Neural cell (in vitro differentiated cells): ENCODE results near the gene ANGPTL2. TPM values are rescaled to one million over a fixed set of nuclear protein-coding genes. Genes with fewer than 3 reads are reported as not detected.

ENCODE experiments used
- H2AFZ ChIP-seq: fragments of 200-600, 300-800 bp; sonication (generic), shearing (Covaris generic); 2 replicates; pipeline ENCODE4 v1.6.0; 2014; ENCODE audit warnings: low read depth, mild to moderate bottlenecking, antibody characterized with exemption, low read length, moderate library complexity
- H3F3A ChIP-seq: fragments of 200-600 bp; shearing (Covaris generic); 2 replicates; pipeline ENCODE4 v1.6.1; 2016; ENCODE audit warnings: mild to moderate bottlenecking, moderate library complexity, mixed read lengths, antibody characterized with exemption, low read length; ENCODE audit not compliant: insufficient read depth, poor library complexity, severe bottlenecking
- H3K27ac ChIP-seq: fragments of 200-600, 300-800 bp; sonication (generic), shearing (Covaris generic); 2 replicates; pipeline ENCODE4 v1.5.1; 2014; ENCODE audit warnings: mild to moderate bottlenecking, low read length, moderate library complexity
- H3K27me3 ChIP-seq: fragments of 300-800, 200-600 bp; sonication (generic), shearing (Covaris generic); 2 replicates; pipeline ENCODE4 v1.6.0; 2014; ENCODE audit warnings: mild to moderate bottlenecking, low read depth, low read length, moderate library complexity; ENCODE audit not compliant: insufficient read depth
- H3K36me3 ChIP-seq: fragments of 300-800, 200-600 bp; sonication (generic), shearing (Covaris generic); 2 replicates; pipeline ENCODE4 v1.5.1; 2014; ENCODE audit warnings: mild to moderate bottlenecking, antibody characterized with exemption, low read length, moderate library complexity; ENCODE audit not compliant: insufficient read depth
- H3K4me2 ChIP-seq: fragments of 300-800, 200-600 bp; sonication (generic), shearing (Covaris generic); 2 replicates; pipeline ENCODE4 v1.6.0; 2014; ENCODE audit warnings: mild to moderate bottlenecking, low read length
- H3K4me3 ChIP-seq: fragments of 300-800, 200-600 bp; sonication (generic), shearing (Covaris generic); 2 replicates; pipeline ENCODE4 v1.5.1; 2014; ENCODE audit warnings: mild to moderate bottlenecking, low read length, moderate library complexity
- H3K79me2 ChIP-seq: fragments of 200-600 bp; shearing (Covaris generic); replicated peaks from 2 replicates; pipeline ENCODE4 v1.6.0; 2014; ENCODE audit warnings: mild to moderate bottlenecking, low read length, moderate library complexity; ENCODE audit not compliant: insufficient read depth
- H3K9ac ChIP-seq: fragments of 300-800, 200-600 bp; sonication (generic), shearing (Covaris generic); 2 replicates; pipeline ENCODE4 v1.6.1; 2016; ENCODE audit warnings: mild to moderate bottlenecking, low read length, mixed read lengths
- H3K9me2 ChIP-seq: fragments of 200-600 bp; shearing (Covaris generic); 2 replicates; pipeline ENCODE4 v1.6.1; 2016; ENCODE audit warnings: mild to moderate bottlenecking, low read length, mixed read lengths; ENCODE audit not compliant: insufficient read depth
- H3K9me3 ChIP-seq: fragments of 200-600, 300-800 bp; sonication (generic), shearing (Covaris generic); 2 replicates; pipeline ENCODE4 v1.6.1; 2016; ENCODE audit warnings: mild to moderate bottlenecking, mixed run types, low read length, moderate library complexity, mixed read lengths
- H4K20me1 ChIP-seq: fragments of 200-600 bp; shearing (Covaris generic); 2 replicates; pipeline ENCODE4 v1.6.1; 2016; ENCODE audit warnings: mild to moderate bottlenecking, mixed run types; ENCODE audit not compliant: insufficient read depth
- CTCF ChIP-seq: fragments of 450-650 bp; IDR thresholded peaks from 2 replicates; pipeline ENCODE4 v1.5.1; 2014; ENCODE audit warnings: antibody characterized with exemption, mild to moderate bottlenecking, moderate library complexity; ENCODE audit not compliant: poor library complexity, severe bottlenecking
- EP300 ChIP-seq: fragments of 450-650 bp; conservative IDR thresholded peaks from 2 replicates; pipeline ENCODE4 v1.6.1; 2014; ENCODE audit warnings: antibody characterized with exemption, mild to moderate bottlenecking, moderate library complexity; ENCODE audit not compliant: poor library complexity, severe bottlenecking
- EZH2 ChIP-seq: fragments of 200-600, 300-800 bp; shearing (Covaris generic), sonication (generic); IDR thresholded peaks from 2 replicates; pipeline ENCODE4 v1.6.1; 2014; ENCODE audit warnings: antibody characterized with exemption, low read length, borderline replicate concordance, mild to moderate bottlenecking; ENCODE audit not compliant: insufficient read depth, poor library complexity, severe bottlenecking
- MXI1 ChIP-seq: fragments of 450-650 bp; conservative IDR thresholded peaks from 2 replicates; pipeline ENCODE4 v1.6.1; 2014; ENCODE audit warnings: antibody characterized with exemption, mild to moderate bottlenecking; ENCODE audit not compliant: poor library complexity, severe bottlenecking
- POLR2AphosphoS5 ChIP-seq: IDR thresholded peaks from 2 replicates; pipeline ENCODE4 v1.6.1; 2012
- RAD21 ChIP-seq: fragments of 450-650 bp; conservative IDR thresholded peaks from 2 replicates; pipeline ENCODE4 v1.6.1; 2014; ENCODE audit warnings: antibody characterized with exemption, mild to moderate bottlenecking, moderate library complexity
- REST ChIP-seq: IDR thresholded peaks from 2 replicates; pipeline ENCODE4 v1.6.1; 2012; ENCODE audit warnings: borderline replicate concordance
- SMC3 ChIP-seq: fragments of 450-650 bp; conservative IDR thresholded peaks from 2 replicates; pipeline ENCODE4 v1.6.1; 2014; ENCODE audit warnings: antibody characterized with exemption, mild to moderate bottlenecking, moderate library complexity; ENCODE audit not compliant: poor library complexity
- TAF1 ChIP-seq: IDR thresholded peaks from 2 replicates; pipeline ENCODE4 v1.6.1; 2012; ENCODE audit warnings: low read depth
- polyA plus RNA-seq: library from polyadenylated mRNA; depleted of rRNA; stranded (reverse); fragments of >200 nt; gene quantifications from 2 replicates; pipeline ENCODE4 v1.2.3, GENCODE V29; 2014

Gene ANGPTL2
- polyA plus RNA-seq, 1 donor from 2014 or later = not detected

- H3K27ac ChIP-seq = no peak overlapping the region
- H3K9me3 ChIP-seq = no peaks in the 10 kb centered on the region
- no peaks in the 10 kb centered on the region for H3F3A ChIP-seq
- H3K9ac ChIP-seq = no peak overlapping the region
- no peaks in the 10 kb centered on the region for H3K79me2 ChIP-seq
- H3K27me3 ChIP-seq = no peaks in the 10 kb centered on the region
- no peak for TF ChIP-seq MXI1
- TF ChIP-seq REST = no peak
- TF ChIP-seq TAF1 = no peak
- TF ChIP-seq EP300 = no peak
- no peak for TF ChIP-seq RAD21
- no peak for TF ChIP-seq SMC3
- no peak for TF ChIP-seq CTCF
- no peak for TF ChIP-seq EZH2
- no peak for TF ChIP-seq POLR2AphosphoS5
- H2AFZ ChIP-seq = no peak overlapping the region
- no peak overlapping the region for H3K4me2 ChIP-seq
- H3K36me3 ChIP-seq = no peaks in the 10 kb centered on the region
- H3K9me2 ChIP-seq = no peaks in the 10 kb centered on the region
- no peak overlapping the region for H3K4me3 ChIP-seq
- H4K20me1 ChIP-seq = no peaks in the 10 kb centered on the region
Measured at GRCh38 chr9:127085186-127085585, 37.2 kb downstream of the ANGPTL2 start.

GRCh38 chr9:127084076-127085039 lies 38.1 kb downstream of the ANGPTL2 start:
- no peaks in the 10 kb centered on the region for H3K9me3 ChIP-seq
- no peak overlapping the region for H3K4me2 ChIP-seq
- no peaks in the 10 kb centered on the region for H3F3A ChIP-seq
- no peak overlapping the region for H2AFZ ChIP-seq
- no peaks in the 10 kb centered on the region for H4K20me1 ChIP-seq
- TF ChIP-seq MXI1 (no peak), EZH2 (no peak), REST (no peak), POLR2AphosphoS5 (no peak), CTCF (no peak), RAD21 (no peak), EP300 (no peak), TAF1 (no peak)
- H3K27me3 ChIP-seq = no peaks in the 10 kb centered on the region
- no peaks in the 10 kb centered on the region for H3K9me2 ChIP-seq
- H3K9ac ChIP-seq = no peak overlapping the region
- no peaks in the 10 kb centered on the region for H3K36me3 ChIP-seq
- no peaks in the 10 kb centered on the region for H3K79me2 ChIP-seq
- no peak overlapping the region for H3K4me3 ChIP-seq
- H3K27ac ChIP-seq = no peak overlapping the region
